ENCODE results near the gene TPGS2.

TPGS2 gene

GRCh38 chr18:36757991-36758390 is 70.8 kb downstream of the TPGS2 start:
- no peak for DNase-seq (ENCODE audit: extremely low read depth, low read depth)
- no peak for TF ChIP-seq CTCF (IDR thresholded peaks at IDR 0.05; ENCODE audit: low read depth, low read length)

- peak; percentile 70 for TF ChIP-seq CTCF (IDR thresholded peaks at IDR 0.05; ENCODE audit: low read depth, low read length)
- peak; percentile 49 for DNase-seq (ENCODE audit: extremely low read depth, low read depth)
Observed at GRCh38 chr18:36757081-36757480, 71.7 kb downstream of the TPGS2 start.

- TF ChIP-seq CTCF (IDR thresholded peaks at IDR 0.05; ENCODE audit: low read depth, low read length) = no peak
- DNase-seq (ENCODE audit: extremely low read depth, low read depth) = peak; percentile 62
Observed at GRCh38 chr18:36756242-36756641, 72.6 kb downstream of the TPGS2 start.

GRCh38 chr18:36752929-36753865 is 75.6 kb downstream of the TPGS2 start:
- no peak for DNase-seq (ENCODE audit: extremely low read depth, low read depth)
- peak; percentile 13 for TF ChIP-seq CTCF (IDR thresholded peaks at IDR 0.05; ENCODE audit: low read depth, low read length)

GRCh38 chr18:36745219-36745975 is 83.4 kb downstream of the TPGS2 start:
- TF ChIP-seq CTCF (IDR thresholded peaks at IDR 0.05; ENCODE audit: low read depth, low read length) = no peak
- no peak for DNase-seq (ENCODE audit: extremely low read depth, low read depth)

- no peak for TF ChIP-seq CTCF (IDR thresholded peaks at IDR 0.05; ENCODE audit: low read depth, low read length)
- no peak for DNase-seq (ENCODE audit: extremely low read depth, low read depth)
Observed at GRCh38 chr18:36744261-36744876, 84.4 kb downstream of the TPGS2 start.

All from AG09319 (cell line).